Measurements from ENCODE around the gene TRMT13.

The TRMT13 gene

GRCh38 chr1:100132566-100133477, at the start of gene TRMT13, which contains the start of gene SASS6:
TSS of gene TRMT13 (plus strand) at chr1:100133163. CDS start at chr1:100133169, 6 bp downstream.
TSS of gene SASS6 (minus strand) at chr1:100132930. CDS start at chr1:100132814, 116 bp downstream.
- Mint-ChIP-seq H3K36me3 (ENCODE audit: low read depth) (peaks cover 22% of the 10 kb centered on the region), H3K4me3 (peak within 1 kb of the TSS; percentile 99), H3K27me3 (no peaks in the 10 kb centered on the region), H3K9me3 (no peaks in the 10 kb centered on the region), H3K4me1 (peaks cover 47% of the 10 kb centered on the region), H3K27ac (peak within 1 kb of the TSS; percentile 97)
- DNase-seq (peak; percentile 92), ATAC-seq (peak; percentile 92)

GRCh38 chr1:100087396-100087795, 45.6 kb upstream of the TRMT13 start:
- H3K4me3 Mint-ChIP-seq, result no peak overlapping the region
- no peak for DNase-seq
- no peaks in the 10 kb centered on the region for H3K4me1 Mint-ChIP-seq
- H3K9me3 Mint-ChIP-seq, result no peaks in the 10 kb centered on the region
- H3K27ac Mint-ChIP-seq, result no peak overlapping the region
- ATAC-seq, result no peak
- no peaks in the 10 kb centered on the region for H3K27me3 Mint-ChIP-seq
- H3K36me3 Mint-ChIP-seq (ENCODE audit: low read depth), result peaks cover 20% of the 10 kb centered on the region

GRCh38 chr1:100089082-100089481, 43.9 kb upstream of the TRMT13 start:
- Mint-ChIP-seq H3K27me3 (no peaks in the 10 kb centered on the region), H3K27ac (no peak overlapping the region)

GRCh38 chr1:100090471-100090870, 42.5 kb upstream of the TRMT13 start:
- no peak for ATAC-seq
- Mint-ChIP-seq H3K4me1 (no peaks in the 10 kb centered on the region), H3K4me3 (no peak overlapping the region), H3K27ac (no peak overlapping the region), H3K27me3 (no peaks in the 10 kb centered on the region), H3K36me3 (ENCODE audit: low read depth) (peaks cover 35% of the 10 kb centered on the region), H3K9me3 (no peaks in the 10 kb centered on the region)
- DNase-seq, result no peak

More at GRCh38 chr1:100089082-100089481, 43.9 kb upstream of the TRMT13 start:
- no peak for DNase-seq
- Mint-ChIP-seq H3K36me3 (ENCODE audit: low read depth) (peaks cover 31% of the 10 kb centered on the region), H3K4me3 (no peak overlapping the region), H3K9me3 (no peaks in the 10 kb centered on the region), H3K4me1 (no peaks in the 10 kb centered on the region)
- no peak for ATAC-seq

GRCh38 chr1:100100202-100100601, 32.8 kb upstream of the TRMT13 start:
- H3K36me3 Mint-ChIP-seq (ENCODE audit: low read depth), result peaks cover 68% of the 10 kb centered on the region
- H3K9me3 Mint-ChIP-seq, result no peaks in the 10 kb centered on the region
- H3K4me3 Mint-ChIP-seq, result no peak overlapping the region
- DNase-seq (no peak), ATAC-seq (no peak)
- H3K4me1 Mint-ChIP-seq, result no peaks in the 10 kb centered on the region
- H3K27ac Mint-ChIP-seq, result no peak overlapping the region
- H3K27me3 Mint-ChIP-seq, result no peaks in the 10 kb centered on the region

GRCh38 chr1:100101564-100101963, 31.4 kb upstream of the TRMT13 start:
- H3K9me3 Mint-ChIP-seq, result no peaks in the 10 kb centered on the region
- H3K4me3 Mint-ChIP-seq, result no peak overlapping the region
- no peaks in the 10 kb centered on the region for H3K4me1 Mint-ChIP-seq
- ATAC-seq (no peak), DNase-seq (no peak)
- peaks cover 66% of the 10 kb centered on the region for H3K36me3 Mint-ChIP-seq (ENCODE audit: low read depth)
- no peak overlapping the region for H3K27ac Mint-ChIP-seq
- H3K27me3 Mint-ChIP-seq, result no peaks in the 10 kb centered on the region

- peaks cover 2% of the 10 kb centered on the region for H3K4me1 Mint-ChIP-seq
- DNase-seq (no peak), ATAC-seq (no peak)
- no peak overlapping the region for H3K27ac Mint-ChIP-seq
- H3K9me3 Mint-ChIP-seq, result no peaks in the 10 kb centered on the region
- H3K27me3 Mint-ChIP-seq, result no peaks in the 10 kb centered on the region
- no peak overlapping the region for H3K4me3 Mint-ChIP-seq
- H3K36me3 Mint-ChIP-seq (ENCODE audit: low read depth), result peaks cover 45% of the 10 kb centered on the region
Measured at GRCh38 chr1:100107696-100108095, 25.3 kb upstream of the TRMT13 start.

GRCh38 chr1:100109554-100110066, 23.4 kb upstream of the TRMT13 start:
- no peak for DNase-seq
- Mint-ChIP-seq H3K4me1 (peaks cover 2% of the 10 kb centered on the region), H3K27ac (no peak overlapping the region), H3K27me3 (no peaks in the 10 kb centered on the region), H3K4me3 (no peak overlapping the region), H3K36me3 (ENCODE audit: low read depth) (peaks cover 38% of the 10 kb centered on the region), H3K9me3 (no peaks in the 10 kb centered on the region)
- ATAC-seq, result no peak

GRCh38 chr1:100115524-100115923, 17.4 kb upstream of the TRMT13 start:
- DNase-seq, result no peak
- H3K27me3 Mint-ChIP-seq, result no peaks in the 10 kb centered on the region
- no peak for ATAC-seq
- H3K27ac Mint-ChIP-seq, result no peak overlapping the region
- H3K36me3 Mint-ChIP-seq (ENCODE audit: low read depth), result peaks cover 32% of the 10 kb centered on the region
- no peaks in the 10 kb centered on the region for H3K4me1 Mint-ChIP-seq
- no peaks in the 10 kb centered on the region for H3K9me3 Mint-ChIP-seq
- H3K4me3 Mint-ChIP-seq, result no peak overlapping the region

- Mint-ChIP-seq H3K36me3 (ENCODE audit: low read depth) (peaks cover 29% of the 10 kb centered on the region), H3K27me3 (no peaks in the 10 kb centered on the region), H3K4me3 (no peak overlapping the region), H3K27ac (no peak overlapping the region), H3K9me3 (no peaks in the 10 kb centered on the region), H3K4me1 (no peaks in the 10 kb centered on the region)
- DNase-seq, result no peak
- ATAC-seq, result no peak
Measured at GRCh38 chr1:100122177-100122576, 10.8 kb upstream of the TRMT13 start.

- H3K9me3 Mint-ChIP-seq, result no peaks in the 10 kb centered on the region
- H3K27ac Mint-ChIP-seq, result no peak overlapping the region
- H3K4me3 Mint-ChIP-seq, result no peak overlapping the region
- peaks cover 19% of the 10 kb centered on the region for H3K36me3 Mint-ChIP-seq (ENCODE audit: low read depth)
- H3K27me3 Mint-ChIP-seq, result no peaks in the 10 kb centered on the region
- no peak for DNase-seq
- no peak for ATAC-seq
- peaks cover 25% of the 10 kb centered on the region for H3K4me1 Mint-ChIP-seq
Measured at GRCh38 chr1:100127226-100127625, 5.7 kb upstream of the TRMT13 start.

GRCh38 chr1:100130552-100131077, 2.3 kb upstream of the TRMT13 start:
- H3K4me1 Mint-ChIP-seq, result peaks cover 47% of the 10 kb centered on the region
- no peaks in the 10 kb centered on the region for H3K27me3 Mint-ChIP-seq
- H3K9me3 Mint-ChIP-seq, result no peaks in the 10 kb centered on the region
- no peak for ATAC-seq
- no peak for DNase-seq
- H3K27ac Mint-ChIP-seq, result no peak overlapping the region
- H3K4me3 Mint-ChIP-seq, result peak overlapping the region; percentile 17
- H3K36me3 Mint-ChIP-seq (ENCODE audit: low read depth), result peaks cover 25% of the 10 kb centered on the region

- DNase-seq (no peak), ATAC-seq (no peak)
- Mint-ChIP-seq H3K27ac (peak overlapping the region; percentile 97), H3K9me3 (no peaks in the 10 kb centered on the region), H3K4me1 (peaks cover 47% of the 10 kb centered on the region), H3K4me3 (peak overlapping the region; percentile 99), H3K27me3 (no peaks in the 10 kb centered on the region), H3K36me3 (ENCODE audit: low read depth) (peaks cover 18% of the 10 kb centered on the region)
Measured at GRCh38 chr1:100131623-100132022, 1.3 kb upstream of the TRMT13 start.

GRCh38 chr1:100134872-100135271, 1.9 kb downstream of the TRMT13 start:
- no peak for ATAC-seq
- Mint-ChIP-seq H3K4me1 (peaks cover 42% of the 10 kb centered on the region), H3K4me3 (peak overlapping the region; percentile 99), H3K9me3 (no peaks in the 10 kb centered on the region), H3K36me3 (ENCODE audit: low read depth) (peaks cover 31% of the 10 kb centered on the region), H3K27me3 (no peaks in the 10 kb centered on the region), H3K27ac (no peak overlapping the region)
- no peak for DNase-seq

GRCh38 chr1:100137602-100138001, 4.6 kb downstream of the TRMT13 start:
- Mint-ChIP-seq H3K4me1 (peaks cover 20% of the 10 kb centered on the region), H3K9me3 (no peaks in the 10 kb centered on the region), H3K27ac (no peak overlapping the region), H3K27me3 (no peaks in the 10 kb centered on the region), H3K36me3 (ENCODE audit: low read depth) (peaks cover 40% of the 10 kb centered on the region), H3K4me3 (no peak overlapping the region)
- DNase-seq (no peak), ATAC-seq (no peak)
